Measurements from ENCODE around the gene CMTM4. TPM values are rescaled to one million over a fixed set of nuclear protein-coding genes. Genes with fewer than 3 reads are reported as not detected.

The CMTM4 gene
- total and polyA plus RNA-seq, 2 donors (not counting 1 experiment from before 2014, with no cell fraction given), result 0.06 to 0.59 TPM

- H3K9me3 ChIP-seq (ENCODE audit: control extremely low read depth in 1 of 3, control insufficient read depth in 2 of 3, insufficient read depth in 1 of 3, low read length in 2 of 3), result no peaks in the 10 kb centered on the region
- CTCF ChIA-PET, result no interaction called here
- no peaks in the 10 kb centered on the region for H3K79me2 ChIP-seq (ENCODE audit: control insufficient read depth, insufficient read depth, low read length)
- no peaks in the 10 kb centered on the region for H3K4me1 ChIP-seq (ENCODE audit: control insufficient read depth in 2 of 2, insufficient read depth in 2 of 2, low read length in 2 of 2)
- H3K9me3 Mint-ChIP-seq (ENCODE audit: insufficient read depth), result no peaks in the 10 kb centered on the region
- no peak overlapping the region for H3K4me3 Mint-ChIP-seq
- intact Hi-C loops (cut with micrococcal nuclease), result no loop called here
- no peak overlapping the region for H2AFZ ChIP-seq (ENCODE audit: insufficient read depth, low read depth, low read length, poor library complexity, severe bottlenecking)
- H3K27me3 Mint-ChIP-seq, result peaks cover 2% of the 10 kb centered on the region
- H3K4me3 ChIP-seq (ENCODE audit: control extremely low read depth in 1 of 5, extremely low read depth in 1 of 5, insufficient read depth in 1 of 5, low read depth in 2 of 5, low read length in 4 of 5), result no peak overlapping the region
- no peak for DNase-seq
- H3K4me2 ChIP-seq (replicated peaks; ENCODE audit: low read depth, low read length, poor library complexity, severe bottlenecking), result no peak overlapping the region
- H3K36me3 ChIP-seq (replicated peaks in 1 of 2; ENCODE audit: control extremely low read depth in 1 of 2, control insufficient read depth in 1 of 2, extremely low read depth in 1 of 2, insufficient read depth in 2 of 2, low read length in 1 of 2), result peaks cover 3 to 5% of the 10 kb centered on the region in 2 experiments
- H3K9ac ChIP-seq (ENCODE audit: low read length), result no peak overlapping the region
- POLR2A ChIA-PET, result no interaction called here
- H4K20me1 ChIP-seq (ENCODE audit: control insufficient read depth, insufficient read depth, low read length, poor library complexity, severe bottlenecking), result no peaks in the 10 kb centered on the region
- H3K27ac Mint-ChIP-seq, result no peak overlapping the region
- H3K27ac ChIP-seq (ENCODE audit: low read length in 2 of 2), result no peak overlapping the region
- no peak for ATAC-seq (ENCODE audit: low read depth)
- TF ChIP-seq EZH2 (IDR thresholded peaks at IDR 0.05; ENCODE audit: borderline replicate concordance, insufficient read depth, low read depth, low read length, poor library complexity, severe bottlenecking) (no peak), CTCF (IDR thresholded peaks at IDR 0.05) (no peak)
- no peaks in the 10 kb centered on the region for H3K4me1 Mint-ChIP-seq
- no CpG with 5 or more reads among the region's 4 CpGs for WGBS (ENCODE audit: insufficient coverage)
- H3K27me3 ChIP-seq (replicated peaks in 1 of 4; ENCODE audit: control extremely low read depth in 1 of 4, control insufficient read depth in 3 of 4, insufficient read depth in 4 of 4, low read length in 3 of 4), result no peaks in the 10 kb centered on the region
Observed at GRCh38 chr16:66717776-66718175, 21.2 kb upstream of the CMTM4 start.

GRCh38 chr16:66717112-66717675 lies 20.7 kb upstream of the CMTM4 start:
- no peak overlapping the region for H3K27ac ChIP-seq (ENCODE audit: low read length in 2 of 2)
- intact Hi-C loops (cut with micrococcal nuclease), result no loop called here
- CTCF ChIA-PET, result no interaction called here
- no peak overlapping the region for H3K4me3 ChIP-seq (ENCODE audit: control extremely low read depth in 1 of 5, extremely low read depth in 1 of 5, insufficient read depth in 1 of 5, low read depth in 2 of 5, low read length in 4 of 5)
- H2AFZ ChIP-seq (ENCODE audit: insufficient read depth, low read depth, low read length, poor library complexity, severe bottlenecking), result no peak overlapping the region
- no peaks in the 10 kb centered on the region for H3K9me3 Mint-ChIP-seq (ENCODE audit: insufficient read depth)
- H3K4me2 ChIP-seq (replicated peaks; ENCODE audit: low read depth, low read length, poor library complexity, severe bottlenecking), result no peak overlapping the region
- H3K79me2 ChIP-seq (ENCODE audit: control insufficient read depth, insufficient read depth, low read length), result no peaks in the 10 kb centered on the region
- TF ChIP-seq CTCF (IDR thresholded peaks at IDR 0.05), result no peak
- no peak for TF ChIP-seq EZH2 (IDR thresholded peaks at IDR 0.05; ENCODE audit: borderline replicate concordance, insufficient read depth, low read depth, low read length, poor library complexity, severe bottlenecking)
- H3K4me3 Mint-ChIP-seq, result no peak overlapping the region
- ATAC-seq (ENCODE audit: low read depth) (no peak), DNase-seq (no peak)
- no peaks in the 10 kb centered on the region for H4K20me1 ChIP-seq (ENCODE audit: control insufficient read depth, insufficient read depth, low read length, poor library complexity, severe bottlenecking)
- POLR2A ChIA-PET, result no interaction called here
- no peaks in the 10 kb centered on the region for H3K4me1 Mint-ChIP-seq
- no peaks in the 10 kb centered on the region for H3K4me1 ChIP-seq (ENCODE audit: control insufficient read depth in 2 of 2, insufficient read depth in 2 of 2, low read length in 2 of 2)
- peaks cover 0 to 4% (median 0%) of the 10 kb centered on the region in 3 donors for H3K9me3 ChIP-seq (ENCODE audit: control extremely low read depth in 1 of 3, control insufficient read depth in 2 of 3, insufficient read depth in 1 of 3, low read length in 2 of 3)
- H3K27ac Mint-ChIP-seq, result no peak overlapping the region
- H3K9ac ChIP-seq (ENCODE audit: low read length), result no peak overlapping the region
- WGBS (ENCODE audit: insufficient coverage), result 79% methylated on average over 8 of the region's 12 CpGs
- H3K27me3 Mint-ChIP-seq, result peaks cover 6% of the 10 kb centered on the region
- no peaks in the 10 kb centered on the region for H3K27me3 ChIP-seq (replicated peaks in 1 of 4; ENCODE audit: control extremely low read depth in 1 of 4, control insufficient read depth in 3 of 4, insufficient read depth in 4 of 4, low read length in 3 of 4)
- H3K36me3 ChIP-seq (replicated peaks in 1 of 2; ENCODE audit: control extremely low read depth in 1 of 2, control insufficient read depth in 1 of 2, extremely low read depth in 1 of 2, insufficient read depth in 2 of 2, low read length in 1 of 2), result peaks cover 0 to 5% of the 10 kb centered on the region in 2 experiments

Data from B cell (primary cell).